ENCODE results near the gene BMPER.
A peak's percentile ranks its signal among the peaks of the same experiment; 100 is the strongest.

The BMPER gene

DNA sequence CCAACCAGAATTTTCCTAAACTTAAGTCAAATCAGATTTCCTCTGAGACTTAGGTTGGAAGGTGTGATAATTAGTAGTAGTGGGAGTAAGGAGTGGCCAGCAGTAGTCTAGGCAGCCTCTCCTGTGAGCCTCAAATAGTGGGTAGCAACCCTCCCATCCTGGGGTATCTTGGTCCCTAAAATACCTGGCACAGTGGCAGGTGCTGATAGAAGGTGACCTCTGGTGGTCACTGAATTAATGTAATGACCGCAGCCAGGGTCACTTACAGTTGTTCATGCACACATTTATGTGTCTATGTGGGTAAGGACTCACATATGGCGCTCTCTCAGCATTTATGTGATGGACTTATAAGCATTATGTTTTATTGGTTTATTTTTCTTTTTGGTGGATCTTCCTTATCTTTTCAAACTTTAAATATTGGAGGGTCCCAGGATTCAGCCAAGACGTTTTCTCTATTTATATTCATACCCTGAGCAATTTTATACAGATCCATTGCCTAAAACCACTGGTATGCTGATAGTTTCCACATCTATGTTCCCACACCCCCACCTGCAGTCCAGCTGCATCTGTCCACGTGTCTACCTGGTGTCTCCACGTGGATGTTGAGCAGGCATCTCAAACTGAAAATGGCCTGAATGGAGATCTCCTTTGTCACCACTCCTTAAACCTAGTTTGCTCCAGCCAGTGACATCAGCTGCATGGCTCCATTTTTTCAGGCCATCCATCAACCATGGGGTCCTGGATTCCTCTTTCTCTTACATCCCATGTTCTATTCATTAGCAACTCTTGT, 18.3 kb downstream of the BMPER start:
- DNase-seq, result no peak

DNA sequence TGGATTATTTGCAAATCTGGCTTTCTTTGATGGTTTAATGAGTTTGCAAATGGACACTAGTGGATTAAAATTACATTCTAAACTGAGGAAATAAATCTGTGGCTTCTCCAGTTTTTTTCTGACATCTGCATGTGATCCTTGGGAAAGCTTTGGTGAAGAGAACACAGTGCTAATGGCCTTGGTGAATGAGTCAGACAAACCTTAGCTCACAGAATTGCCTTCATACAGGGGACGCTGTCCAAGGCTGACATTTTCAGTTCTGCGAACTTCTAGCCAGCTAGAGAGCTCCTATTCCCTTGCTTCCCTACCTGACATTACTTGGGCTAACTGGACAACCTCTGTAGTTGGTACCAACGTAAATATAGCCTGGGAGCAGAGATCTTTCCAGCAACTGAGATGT, 21.2 kb downstream of the BMPER start:
- DNase-seq, result no peak

DNA sequence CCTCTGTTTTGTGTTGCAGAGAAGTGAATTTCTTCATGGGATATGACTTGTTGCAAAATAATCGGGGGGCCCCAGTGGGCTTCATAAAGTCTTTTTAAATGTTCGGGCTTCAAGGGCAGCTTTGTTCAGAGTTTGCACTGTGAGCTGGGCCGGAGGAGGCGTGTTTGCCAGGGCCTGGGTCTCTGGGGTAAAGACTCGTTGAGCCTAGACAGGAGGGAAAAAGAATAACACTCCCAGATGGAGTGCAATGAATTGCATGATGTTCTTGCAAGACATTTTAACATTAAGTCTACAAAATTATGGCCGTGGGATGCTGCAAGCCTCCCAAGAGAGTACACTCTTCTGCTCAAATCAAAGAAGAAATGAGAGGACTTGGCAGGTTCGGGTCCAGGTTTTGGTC, 23.6 kb downstream of the BMPER start:
- DNase-seq, result no peak

DNA sequence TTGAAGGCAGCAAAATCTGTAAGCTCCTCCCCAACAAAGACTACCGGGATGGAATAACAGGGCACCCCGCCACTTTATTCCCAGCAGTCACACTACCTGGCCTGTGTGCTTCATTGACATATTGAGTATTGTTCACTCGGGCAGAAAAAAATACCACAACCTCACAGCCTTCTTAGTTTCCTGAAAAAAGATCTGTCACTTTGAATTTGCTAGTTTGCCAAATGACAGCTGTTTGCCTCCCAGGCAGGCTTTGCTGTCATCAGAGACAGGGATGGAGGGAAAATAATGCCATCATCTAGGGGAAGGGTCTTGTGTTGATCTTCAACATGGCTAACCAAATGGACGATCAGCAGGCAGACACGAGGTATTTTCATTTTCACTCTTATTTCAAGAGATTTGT, 26.9 kb downstream of the BMPER start:
- DNase-seq, result no peak

DNA sequence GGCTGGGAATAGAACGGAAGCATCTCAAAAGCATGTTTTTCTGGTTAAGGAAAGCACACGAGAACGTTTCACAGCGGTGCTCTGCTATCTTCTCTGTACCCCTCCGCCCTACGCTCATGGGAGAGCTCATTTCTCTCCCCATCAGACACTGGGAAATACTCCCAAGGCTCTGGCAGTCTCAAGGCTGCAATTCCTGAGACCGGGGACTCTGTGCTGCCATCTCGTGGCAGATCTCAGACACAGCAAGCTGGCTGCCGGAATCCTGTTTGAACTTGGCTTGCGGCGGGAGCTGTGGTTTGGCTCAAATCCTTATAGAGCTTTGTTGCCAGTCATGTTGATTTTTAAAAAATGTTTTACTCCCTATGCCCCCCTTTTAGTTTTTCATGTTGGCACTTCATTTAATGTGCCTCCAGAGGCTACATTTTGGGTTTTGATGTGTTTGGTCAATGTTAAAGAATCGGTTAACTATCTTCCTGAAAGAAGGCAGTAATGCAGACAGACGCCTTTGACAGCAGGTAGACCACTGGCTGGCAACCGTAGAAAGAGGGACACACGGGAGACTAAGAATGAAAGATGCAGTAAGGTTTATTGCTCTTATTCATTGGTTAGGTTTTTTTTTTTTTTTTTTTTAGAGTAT, 27.6 kb downstream of the BMPER start:
- peak; percentile 25 for DNase-seq

GRCh38 chr7:33933611-33934281, 28.4 kb downstream of the BMPER start:
- DNase-seq, result no peak

- DNase-seq, result no peak
Measured at GRCh38 chr7:33934391-33934790, 29.1 kb downstream of the BMPER start.

- no peak for DNase-seq
Measured at GRCh38 chr7:33936503-33936902, 31.2 kb downstream of the BMPER start.

GRCh38 chr7:33937871-33938270, 32.5 kb downstream of the BMPER start:
- no peak for DNase-seq

DNA sequence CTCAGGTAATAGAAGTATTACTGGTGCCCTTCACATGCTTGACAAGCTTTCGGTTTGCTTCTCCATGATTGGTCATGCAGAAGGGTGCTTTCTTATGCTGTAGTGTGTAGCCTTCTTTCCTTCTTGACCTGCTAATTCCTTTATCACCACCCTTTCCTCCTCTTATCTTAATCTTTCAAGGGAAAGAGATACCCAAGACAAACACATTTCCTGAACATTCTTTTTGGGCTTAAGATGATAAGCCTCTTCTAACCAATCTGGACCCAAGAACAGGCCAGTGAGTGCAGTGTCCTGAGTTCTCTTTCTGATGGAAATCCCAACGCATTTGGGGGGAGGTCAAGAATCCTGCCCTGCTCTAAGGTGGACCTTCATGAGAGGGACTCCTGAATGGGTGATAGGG, 33.8 kb downstream of the BMPER start:
- DNase-seq, result no peak

- no peak for DNase-seq
Measured at GRCh38 chr7:33940503-33940902, 35.2 kb downstream of the BMPER start.

DNA sequence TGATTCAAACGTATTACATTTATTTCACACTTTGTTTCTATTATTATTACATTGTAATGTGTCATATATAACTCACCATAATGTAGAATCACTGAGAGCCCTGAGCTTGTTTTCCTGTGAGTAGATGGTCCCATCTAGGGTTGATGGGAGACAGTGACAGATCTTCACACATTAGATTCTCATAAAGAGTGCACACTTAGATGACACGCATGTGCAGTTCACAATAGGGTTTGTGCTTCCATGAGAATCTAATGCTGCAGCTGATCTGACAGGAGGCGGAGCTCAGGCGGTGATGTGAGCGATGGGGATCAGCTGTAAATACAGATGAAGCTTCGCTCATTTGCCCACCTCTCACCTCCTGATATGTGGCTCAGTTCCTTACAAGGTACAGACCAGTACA, 36.1 kb downstream of the BMPER start:
- DNase-seq, result no peak

GRCh38 chr7:33946094-33946699, 40.9 kb downstream of the BMPER start:
- DNase-seq, result no peak

DNA sequence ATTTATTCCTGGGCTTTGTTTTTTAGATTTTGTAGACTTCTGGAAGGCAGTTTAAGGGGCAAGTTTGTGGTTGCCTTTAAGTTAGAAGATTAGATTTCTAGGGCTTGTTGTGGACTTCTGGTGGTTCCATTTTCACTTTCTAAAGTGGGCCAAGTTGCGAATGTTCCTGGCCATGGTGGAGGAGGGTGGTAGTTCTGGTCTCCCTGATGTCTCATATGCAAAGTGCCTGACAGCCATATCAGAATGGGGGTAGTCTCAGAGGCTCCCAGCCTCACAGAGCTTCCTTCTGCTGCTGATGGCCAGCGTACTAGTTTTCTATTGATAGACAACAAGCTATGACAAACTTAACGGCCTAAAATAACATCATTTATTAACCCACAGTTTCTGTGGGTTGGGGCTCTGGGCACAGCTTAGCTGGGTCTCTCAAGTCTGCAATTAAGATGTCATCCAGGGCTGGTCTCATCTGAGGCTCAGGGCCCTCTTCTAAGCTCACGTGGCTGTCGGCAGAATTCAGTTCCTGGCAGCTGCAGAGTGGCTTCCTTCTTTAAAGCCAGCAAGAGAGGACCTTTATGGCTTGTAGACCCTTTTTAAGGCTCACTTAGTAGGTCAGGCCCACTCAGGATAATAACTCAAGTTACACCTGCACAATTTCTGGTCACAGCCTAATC, 44.8 kb downstream of the BMPER start:
- no peak for DNase-seq

- DNase-seq, result no peak
Measured at GRCh38 chr7:33952824-33953223, 47.5 kb downstream of the BMPER start.

DNA sequence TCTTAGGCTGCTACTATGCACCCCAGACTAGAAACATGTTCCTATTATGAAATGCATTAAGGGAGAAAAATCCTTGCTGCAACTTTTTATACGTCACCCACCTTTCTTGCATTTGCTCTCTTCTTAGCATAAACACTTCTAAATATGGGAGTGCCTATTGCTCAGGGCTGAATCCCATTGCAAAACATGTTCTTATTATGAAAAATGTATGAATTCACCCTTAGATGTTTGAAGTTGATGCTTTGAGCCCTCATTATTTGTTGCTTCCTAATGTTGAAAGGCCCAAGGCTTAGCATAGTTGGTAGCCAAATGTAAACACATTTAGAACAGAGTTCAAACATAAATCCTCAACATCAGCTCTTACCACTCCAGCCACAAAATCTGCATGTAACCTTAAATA, 52.8 kb downstream of the BMPER start:
- no peak for DNase-seq

DNA sequence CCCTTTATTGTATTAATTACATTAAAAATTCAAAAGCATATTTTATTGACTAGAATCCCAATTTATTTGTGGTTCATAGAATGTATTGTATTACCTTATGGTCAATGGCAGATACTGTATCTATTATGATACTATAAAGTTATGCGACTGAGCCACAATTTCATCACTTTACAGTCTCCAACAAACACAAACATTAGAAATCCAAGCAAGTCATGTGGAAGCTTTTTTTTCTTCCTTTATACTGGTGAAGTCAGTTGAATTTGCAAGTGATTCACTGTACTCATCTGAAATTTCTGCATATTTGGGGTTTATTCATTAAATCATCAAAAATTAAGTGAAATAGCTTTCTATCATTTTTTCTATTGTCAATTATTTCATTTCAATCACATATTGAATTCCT, 54.3 kb downstream of the BMPER start:
- DNase-seq, result no peak

GRCh38 chr7:33961948-33962347, 56.6 kb downstream of the BMPER start:
- no peak for DNase-seq

- no peak for DNase-seq
Measured at GRCh38 chr7:33964417-33965182, 59.3 kb downstream of the BMPER start.

- DNase-seq, result no peak
Measured at GRCh38 chr7:33965183-33965744, 59.9 kb downstream of the BMPER start.

- DNase-seq, result no peak
Measured at GRCh38 chr7:33968591-33968990, 63.3 kb downstream of the BMPER start.

DNA sequence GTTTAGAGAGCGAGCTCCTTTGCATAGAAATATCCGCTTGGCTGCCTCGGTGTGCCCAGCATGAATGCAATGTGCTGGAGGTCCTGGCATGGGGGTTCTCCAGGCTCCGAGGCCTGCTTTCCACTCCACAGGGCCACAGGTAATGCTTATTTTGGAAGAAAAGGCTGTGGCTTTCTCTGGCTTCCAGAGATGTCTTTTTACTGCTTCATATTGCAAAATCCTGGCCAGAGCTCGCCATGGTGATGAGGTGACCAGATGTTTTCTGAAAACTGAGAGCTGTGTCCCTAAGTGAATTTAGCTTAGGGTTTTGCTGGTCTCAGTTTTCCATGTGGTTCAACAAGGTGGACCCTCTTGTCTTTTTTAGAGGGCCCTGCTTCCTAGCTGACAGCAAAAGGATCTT, 65.2 kb downstream of the BMPER start:
- no peak for DNase-seq
